H1 (cell line): ENCODE results near the gene TP53BP1. TPM values are rescaled to one million over a fixed set of nuclear protein-coding genes. Genes with fewer than 3 reads are reported as not detected.

ENCODE experiments used
- CTCF ChIA-PET: fragments of 300-600 bp; sonication (Branson Sonifier 250); formaldehyde crosslinking; loops from one replicate; lab custom pipeline; 2021; ENCODE audit not compliant: partially characterized antibody; lab: Charles Lee
- POLR2A ChIA-PET: fragments of 300-600 bp; sonication (Branson Sonifier 250); formaldehyde crosslinking; loops from one replicate; lab custom pipeline; 2021; ENCODE audit warnings: inconsistent platforms; ENCODE audit not compliant: partially characterized antibody; lab: Charles Lee
- DNase-seq, 2 experiments: peaks; one replicate each; pipeline versions ENCODE4 v3.0.0 to v3.0.0-alpha.2; 2010 to 2022; ENCODE audit warnings: low spot score in 2 of 2, low read depth in 1 of 2, mixed read lengths in 1 of 2
- FAIRE-seq: peaks from 2 replicates; lab custom pipeline; 2011; peaks lifted over from hg19 to GRCh38; lab: Jason Lieb, UNC
- H2AFZ ChIP-seq: 2 replicates; pipeline ENCODE4 v1.8.1; 2012; ENCODE audit warnings: low read length, inconsistent platforms
- H2AK5ac ChIP-seq: 2 replicates; pipeline ENCODE4 v1.6.1; 2013; ENCODE audit warnings: low read depth, low read length
- H2BK120ac ChIP-seq: replicated peaks from 2 replicates; pipeline ENCODE3; 2013; ENCODE audit warnings: low read depth, low read length, inconsistent platforms
- H2BK12ac ChIP-seq: 2 replicates; pipeline ENCODE4 v1.6.1; 2013; ENCODE audit warnings: low read depth, low read length
- H2BK15ac ChIP-seq: 2 replicates; pipeline ENCODE4 v1.6.1; 2013; ENCODE audit warnings: low read length
- H2BK20ac ChIP-seq: 2 replicates; pipeline ENCODE4 v1.6.1; 2013; ENCODE audit warnings: low read length
- H2BK5ac ChIP-seq: 2 replicates; pipeline ENCODE4 v1.6.1; 2013; ENCODE audit warnings: low read depth, low read length
- H3K14ac ChIP-seq: 2 replicates; pipeline ENCODE4 v1.6.1; 2013; ENCODE audit warnings: inconsistent platforms; ENCODE audit not compliant: insufficient read length
- H3K18ac ChIP-seq: 2 replicates; pipeline ENCODE4 v1.6.1; 2013; ENCODE audit warnings: low read length; ENCODE audit errors: extremely low read depth
- H3K23ac ChIP-seq: 2 replicates; pipeline ENCODE4 v1.6.1; 2013; ENCODE audit warnings: inconsistent platforms; ENCODE audit not compliant: insufficient read length
- H3K23me2 ChIP-seq: 2 replicates; pipeline ENCODE4 v1.6.1; 2013; ENCODE audit warnings: low read depth, low read length
- H3K27ac ChIP-seq: 2 replicates; pipeline ENCODE4 v1.6.1; 2011; ENCODE audit warnings: low read depth, low read length, inconsistent platforms
- H3K27me3 ChIP-seq, 4 experiments: replicated peaks in 1 of 4; 1 replicate in 1 of 4; 2 replicates in 3 of 4; pipeline versions ENCODE4 v1.6.1 to v1.8.1; 2011 to 2013; ENCODE audit warnings: low read length in 3 of 4, mild to moderate bottlenecking in 3 of 4, inconsistent platforms in 2 of 4, mixed read lengths in 2 of 4, moderate library complexity in 1 of 4; ENCODE audit not compliant: control insufficient read depth in 3 of 4, insufficient read depth in 3 of 4; ENCODE audit errors: extremely low read depth in 1 of 4
- H3K36me3 ChIP-seq, 4 experiments: 2 replicates each; pipeline versions ENCODE4 v1.6.1 to v1.8.1; 2011 to 2013; ENCODE audit warnings: mild to moderate bottlenecking in 4 of 4, low read length in 3 of 4, moderate library complexity in 2 of 4, control low read depth in 1 of 4, inconsistent platforms in 1 of 4; ENCODE audit not compliant: insufficient read depth in 4 of 4, control insufficient read depth in 2 of 4
- H3K4ac ChIP-seq: replicated peaks from 2 replicates; pipeline ENCODE3; 2013; ENCODE audit warnings: low read length, low read depth, mixed read lengths, inconsistent platforms; ENCODE audit not compliant: insufficient read length
- H3K4me1 ChIP-seq, 4 experiments: replicated peaks in 1 of 4; 1 replicate in 1 of 4; 2 replicates in 3 of 4; pipeline versions ENCODE4 v1.6.1 to v1.8.1; 2011 to 2013; ENCODE audit warnings: low read length in 3 of 4, inconsistent platforms in 2 of 4, mixed read lengths in 1 of 4; ENCODE audit not compliant: insufficient read depth in 4 of 4, control insufficient read depth in 3 of 4
- H3K4me2 ChIP-seq, 2 experiments: 2 replicates each; pipeline versions ENCODE4 v1.6.1 to v1.8.1; 2011 to 2013; ENCODE audit warnings: low read depth in 2 of 2, low read length in 2 of 2, control low read depth in 1 of 2, inconsistent platforms in 1 of 2, mild to moderate bottlenecking in 1 of 2; ENCODE audit not compliant: insufficient read depth in 1 of 2
- H3K4me3 ChIP-seq, 4 experiments: fragments of 200-600, 300-600 bp in 1 of 4; sonication (generic), shearing (Covaris generic), sonication (Bioruptor Twin) in 1 of 4; 2 replicates each; pipeline versions ENCODE4 v1.5.1 to v1.8.1; 2011 to 2016; ENCODE audit warnings: low read length in 4 of 4, low read depth in 3 of 4, control low read depth in 2 of 4, inconsistent platforms in 2 of 4, mild to moderate bottlenecking in 2 of 4, mixed read lengths in 1 of 4, moderate library complexity in 1 of 4; ENCODE audit not compliant: insufficient read depth in 2 of 4; ENCODE audit errors: extremely low read depth in 1 of 4
- H3K56ac ChIP-seq: replicated peaks from 2 replicates; pipeline ENCODE3; 2013; ENCODE audit warnings: low read depth, mild to moderate bottlenecking, mixed read lengths, low read length, inconsistent platforms; ENCODE audit not compliant: insufficient read length
- H3K79me1 ChIP-seq: 2 replicates; pipeline ENCODE4 v1.6.1; 2013; ENCODE audit warnings: low read depth, low read length, control low read depth
- H3K79me2 ChIP-seq, 2 experiments: 2 replicates each; pipeline versions ENCODE4 v1.6.1 to v1.8.1; 2012 to 2013; ENCODE audit warnings: low read length in 2 of 2, mild to moderate bottlenecking in 2 of 2, inconsistent platforms in 1 of 2; ENCODE audit not compliant: insufficient read depth in 2 of 2, control insufficient read depth in 1 of 2
- H3K9ac ChIP-seq, 4 experiments: replicated peaks in 1 of 4; 1 replicate in 1 of 4; 2 replicates in 3 of 4; pipeline versions ENCODE4 v1.6.1 to v1.8.1; 2011 to 2013; ENCODE audit warnings: low read depth in 3 of 4, low read length in 3 of 4, control low read depth in 2 of 4, mild to moderate bottlenecking in 2 of 4, moderate library complexity in 2 of 4, inconsistent platforms in 1 of 4; ENCODE audit errors: extremely low read depth in 1 of 4
- H3K9me3 ChIP-seq, 2 experiments: 2 replicates each; pipeline versions ENCODE4 v1.6.1 to v1.8.1; 2012 to 2013; ENCODE audit warnings: mild to moderate bottlenecking in 2 of 2, moderate library complexity in 2 of 2, control low read depth in 1 of 2, inconsistent platforms in 1 of 2, low read depth in 1 of 2, low read length in 1 of 2, mixed read lengths in 1 of 2; ENCODE audit not compliant: insufficient read depth in 2 of 2
- H4K20me1 ChIP-seq, 2 experiments: replicated peaks in 1 of 2; 2 replicates each; pipeline versions ENCODE3 to v1.8.1; 2011 to 2013; ENCODE audit warnings: inconsistent platforms in 2 of 2, low read length in 2 of 2, mild to moderate bottlenecking in 1 of 2; ENCODE audit not compliant: insufficient read depth in 2 of 2, control insufficient read depth in 1 of 2
- H4K5ac ChIP-seq: 2 replicates; pipeline ENCODE4 v1.6.1; 2013; ENCODE audit warnings: low read length, low read depth, mixed read lengths, inconsistent platforms; ENCODE audit not compliant: insufficient read length
- H4K8ac ChIP-seq: 2 replicates; pipeline ENCODE4 v1.8.0; 2013; ENCODE audit warnings: mild to moderate bottlenecking, moderate library complexity, low read length, inconsistent platforms; ENCODE audit not compliant: insufficient read depth; ENCODE audit errors: extremely low read depth
- H4K91ac ChIP-seq: replicated peaks from 2 replicates; pipeline ENCODE3; 2013; ENCODE audit warnings: low read length, mixed read lengths, inconsistent platforms; ENCODE audit not compliant: insufficient read length
- CTCF ChIP-seq, 3 experiments: IDR thresholded peaks; 1 replicate in 2 of 3; 2 replicates in 1 of 3; pipeline versions ENCODE4 v1.5.1 to v1.6.1; 2011; ENCODE audit warnings: low read length in 3 of 3, mild to moderate bottlenecking in 3 of 3, inconsistent platforms in 2 of 3, low read depth in 1 of 3, moderate library complexity in 1 of 3; ENCODE audit not compliant: insufficient read depth in 1 of 3; ENCODE audit errors: control extremely low read depth in 1 of 3
- RAD21 ChIP-seq, 2 experiments: IDR thresholded peaks in 1 of 2; conservative IDR thresholded peaks in 1 of 2; 2 replicates each; pipeline ENCODE4 v1.6.1; 2011; ENCODE audit warnings: low read depth in 2 of 2, low read length in 2 of 2, improper control_type of control experiment in 1 of 2, inconsistent platforms in 1 of 2, mild to moderate bottlenecking in 1 of 2, moderate library complexity in 1 of 2
- RBBP5 ChIP-seq: IDR thresholded peaks from 2 replicates; pipeline ENCODE4 v1.7.1; 2012; ENCODE audit warnings: low read depth, mild to moderate bottlenecking, inconsistent platforms, low read length, moderate library complexity, borderline replicate concordance
- WGBS, 2 experiments: shearing (Covaris generic) in 1 of 2; methylation state at CpG; one replicate each; pipeline versions ENCODE4 v1.1.6 to v1.1.7; 2013 to 2015; ENCODE audit warnings: low lambda C conversion rate in 2 of 2, mixed read lengths in 2 of 2, inconsistent platforms in 1 of 2, low coverage in 1 of 2, missing lambda C conversion rate in 1 of 2; ENCODE audit not compliant: insufficient replicate concordance in 2 of 2, insufficient coverage in 1 of 2, insufficient read length in 1 of 2; ENCODE audit errors: extremely low coverage in 1 of 2, missing lambda C conversion rate in 1 of 2; 5-methylcytosine and 5-hydroxymethylcytosine counted together
- polyA plus RNA-seq, 7 experiments: library from polyadenylated mRNA; depleted of rRNA in 3 of 7; stranded (reverse) in 5 of 7; unstranded in 2 of 7; fragments of >200 nt in 5 of 7; fragments of 200-250 nt in 2 of 7; gene quantifications; 1 replicate in 5 of 7; 2 replicates in 1 of 7; 4 replicates in 1 of 7; pipeline versions ENCODE4 v1.2.1 to v1.2.3, GENCODE V29; 2011 to 2013; ENCODE audit warnings: missing spikeins in 2 of 7, mixed read lengths in 2 of 7
- total RNA-seq: library from RNA; stranded (reverse); fragmentation: NEBNext Ultra II Directional; extraction: Animal tissue kit (Norgen Biotek cat#: 25700); gene quantifications from 2 replicates; pipeline ENCODE4 v1.2.1, GENCODE V29; 2021

Gene TP53BP1
- total and polyA plus RNA-seq, 2 of the 8 experiments (the other 6 are each of a cell fraction or from before 2014, with no cell fraction given), result 34.1 to 63.6 TPM

GRCh38 chr15:43376017-43376705, 116.8 kb downstream of the TP53BP1 start:
- peak; percentile 69 for FAIRE-seq
- POLR2A ChIA-PET, result no interaction called here
- 88% methylated on average over 13 of the region's 13 CpGs; no CpG with 5 or more reads in 1 of the 2 experiments for WGBS, 2 experiments

More at GRCh38 chr15:43376017-43376705, 116.8 kb downstream of the TP53BP1 start:
- H2BK5ac ChIP-seq, result no peak overlapping the region
- no peak overlapping the region for H3K4me3 ChIP-seq
- H3K9ac ChIP-seq, result no peak overlapping the region
- H2BK15ac ChIP-seq, result no peak overlapping the region
- H3K4me2 ChIP-seq, result no peak overlapping the region
- no peak overlapping the region for H3K27ac ChIP-seq
- no peak overlapping the region for H3K14ac ChIP-seq
- no peaks in the 10 kb centered on the region; the same call in 1 of the 2 replicates for H3K23me2 ChIP-seq
- H3K79me1 ChIP-seq, result peaks cover 2% of the 10 kb centered on the region; the same call in 1 of the 2 replicates
- H2BK20ac ChIP-seq, result no peak overlapping the region
- H3K4me1 ChIP-seq, result no peaks in the 10 kb centered on the region
- H4K20me1 ChIP-seq, result peaks cover 2 to 3% of the 10 kb centered on the region in 2 experiments
- no peaks in the 10 kb centered on the region for H3K27me3 ChIP-seq
- H4K5ac ChIP-seq, result no peak overlapping the region
- no peak overlapping the region for H3K23ac ChIP-seq
- H3K18ac ChIP-seq, result no peak overlapping the region
- H2AK5ac ChIP-seq, result no peak overlapping the region
- peaks cover 0 to 18% of the 10 kb centered on the region in 2 experiments; a peak in 2 of 4 replicates for H3K79me2 ChIP-seq
- DNase-seq, result peak in 1 of 2 experiments; percentile 60
- H3K9me3 ChIP-seq, result no peaks in the 10 kb centered on the region
- CTCF ChIA-PET, result interaction anchor here (0.6 to 2.2 kb wide), 24 partner anchors 9 to 1069 kb away, joined by 3 to 9 read pairs (median 4); no protein-coding TSS in a partner anchor
- H3K36me3 ChIP-seq, result peaks cover 0 to 26% (median 9%) of the 10 kb centered on the region in 4 experiments; a peak in 4 of 8 replicates
- no peak overlapping the region for H4K8ac ChIP-seq
- no peak overlapping the region for H3K4ac ChIP-seq
- no peak overlapping the region for H3K56ac ChIP-seq
- no peak overlapping the region for H4K91ac ChIP-seq
- H2BK120ac ChIP-seq, result no peak overlapping the region
- H2AFZ ChIP-seq, result no peak overlapping the region
- no peak overlapping the region for H2BK12ac ChIP-seq
- TF ChIP-seq RBBP5 (no peak), CTCF (IDR thresholded peaks at IDR 0.05; ENCODE audit: control extremely low read depth in 1 of 3, insufficient read depth in 1 of 3, low read depth in 1 of 3, low read length in 3 of 3) (peak; percentile 58 to 88 (median 80)), RAD21 (IDR thresholded peaks at IDR 0.05 in 1 of 2, conservative IDR thresholded peaks at IDR 0.05 in 1 of 2; ENCODE audit: low read depth in 2 of 2, low read length in 2 of 2) (peak; percentile 22 to 37)
